Ishikawa (cell line): Measurements from ENCODE around the gene APOM.

Experiments
- CEBPB ChIP-seq: IDR thresholded peaks from 2 replicates; pipeline ENCODE4 v1.6.1; 2012
- EP300 ChIP-seq: IDR thresholded peaks from 2 replicates; pipeline ENCODE4 v1.6.1; 2012; ENCODE audit warnings: borderline replicate concordance
- FOXM1 ChIP-seq: IDR thresholded peaks from 2 replicates; pipeline ENCODE4 v1.6.1; 2012; ENCODE audit warnings: low read depth, borderline replicate concordance
- NFIC ChIP-seq: IDR thresholded peaks from 2 replicates; pipeline ENCODE4 v1.6.1; 2012
- RAD21 ChIP-seq: IDR thresholded peaks from 2 replicates; pipeline ENCODE4 v1.6.1; 2012; ENCODE audit warnings: low read depth
- TAF1 ChIP-seq: IDR thresholded peaks from 2 replicates; pipeline ENCODE4 v1.6.1; 2012; ENCODE audit warnings: low read depth, mild to moderate bottlenecking
- TCF12 ChIP-seq: IDR thresholded peaks from 2 replicates; pipeline ENCODE4 v1.6.1; 2012; ENCODE audit warnings: low read depth
- TF ChIP-seq, protein P1 (sequence below): IDR thresholded peaks from 2 replicates; pipeline ENCODE4 v1.6.1; 2012; ENCODE audit warnings: low read depth, mild to moderate bottlenecking

DNA sequence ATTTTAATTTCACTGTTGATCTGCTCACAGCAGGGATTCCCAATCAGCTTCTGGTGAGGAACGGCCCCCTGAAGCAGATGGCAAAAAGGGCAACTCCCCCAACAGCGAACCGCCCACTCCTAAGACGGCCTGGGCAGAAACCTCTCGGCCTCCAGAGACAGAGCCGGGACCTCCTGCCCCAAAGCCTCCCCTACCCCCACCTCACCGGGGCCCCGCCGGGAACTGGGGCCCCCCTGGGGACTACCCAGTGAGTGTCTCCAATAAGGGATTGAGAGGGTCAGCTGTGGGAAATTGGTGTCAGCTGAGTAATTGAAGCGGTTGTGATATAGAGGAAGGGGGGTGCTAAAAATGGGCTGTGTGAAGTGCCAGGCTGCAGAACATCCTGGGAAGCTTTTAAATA is 28.7 kb upstream of the APOM start:
- TF ChIP-seq, protein P1, sequence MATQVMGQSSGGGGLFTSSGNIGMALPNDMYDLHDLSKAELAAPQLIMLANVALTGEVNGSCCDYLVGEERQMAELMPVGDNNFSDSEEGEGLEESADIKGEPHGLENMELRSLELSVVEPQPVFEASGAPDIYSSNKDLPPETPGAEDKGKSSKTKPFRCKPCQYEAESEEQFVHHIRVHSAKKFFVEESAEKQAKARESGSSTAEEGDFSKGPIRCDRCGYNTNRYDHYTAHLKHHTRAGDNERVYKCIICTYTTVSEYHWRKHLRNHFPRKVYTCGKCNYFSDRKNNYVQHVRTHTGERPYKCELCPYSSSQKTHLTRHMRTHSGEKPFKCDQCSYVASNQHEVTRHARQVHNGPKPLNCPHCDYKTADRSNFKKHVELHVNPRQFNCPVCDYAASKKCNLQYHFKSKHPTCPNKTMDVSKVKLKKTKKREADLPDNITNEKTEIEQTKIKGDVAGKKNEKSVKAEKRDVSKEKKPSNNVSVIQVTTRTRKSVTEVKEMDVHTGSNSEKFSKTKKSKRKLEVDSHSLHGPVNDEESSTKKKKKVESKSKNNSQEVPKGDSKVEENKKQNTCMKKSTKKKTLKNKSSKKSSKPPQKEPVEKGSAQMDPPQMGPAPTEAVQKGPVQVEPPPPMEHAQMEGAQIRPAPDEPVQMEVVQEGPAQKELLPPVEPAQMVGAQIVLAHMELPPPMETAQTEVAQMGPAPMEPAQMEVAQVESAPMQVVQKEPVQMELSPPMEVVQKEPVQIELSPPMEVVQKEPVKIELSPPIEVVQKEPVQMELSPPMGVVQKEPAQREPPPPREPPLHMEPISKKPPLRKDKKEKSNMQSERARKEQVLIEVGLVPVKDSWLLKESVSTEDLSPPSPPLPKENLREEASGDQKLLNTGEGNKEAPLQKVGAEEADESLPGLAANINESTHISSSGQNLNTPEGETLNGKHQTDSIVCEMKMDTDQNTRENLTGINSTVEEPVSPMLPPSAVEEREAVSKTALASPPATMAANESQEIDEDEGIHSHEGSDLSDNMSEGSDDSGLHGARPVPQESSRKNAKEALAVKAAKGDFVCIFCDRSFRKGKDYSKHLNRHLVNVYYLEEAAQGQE: no peak
- TF ChIP-seq CEBPB (no peak), TAF1 (no peak), TCF12 (no peak), RAD21 (no peak), EP300 (no peak), FOXM1 (no peak), NFIC (no peak)
